Activated naive CD4-positive, alpha-beta T cell treated with anti-CD3 and anti-CD28 coated beads for 36 hours (primary cell): Measurements from ENCODE around the gene HAUS8. TPM values are rescaled to one million over a fixed set of nuclear protein-coding genes. Genes with fewer than 3 reads are reported as not detected.

Experiments used
- total RNA-seq, 2 experiments: library from RNA; stranded (reverse); gene quantifications; one replicate each; pipeline ENCODE4 v1.2.3, GENCODE V29; 2021

HAUS8 gene
- total RNA-seq, 2 experiments from 2014 or later: 47.3 to 48.8 TPM

Other genes starting within 250 kb of the HAUS8 start
- gene SIN3B, start 246.1 kb downstream of the HAUS8 start, total RNA-seq: 10 to 100 TPM; 18.8 to 20.6 TPM
- gene F2RL3, start 186.5 kb downstream of the HAUS8 start, total RNA-seq: not detected
- gene CPAMD8, start 48.6 kb downstream of the HAUS8 start, total RNA-seq: under 1 TPM; 0.41 to 0.44 TPM
- 10 to 100 TPM; 73.1 to 78.6 TPM for gene MYO9B, start 325 bp upstream of the HAUS8 start, total RNA-seq
- gene USE1, start 139.9 kb upstream of the HAUS8 start, total RNA-seq: 10 to 100 TPM; 24.7 to 25.3 TPM
- 1 to 10 TPM; 8.7 to 9.3 TPM for gene OCEL1, start 150.8 kb upstream of the HAUS8 start, total RNA-seq
- 1 to 10 TPM; 5.3 to 6.0 TPM for gene NR2F6, start 170.5 kb upstream of the HAUS8 start, total RNA-seq
- gene USHBP1, start 189.3 kb upstream of the HAUS8 start, total RNA-seq: under 1 TPM in 1 of 2 experiments, not detected in 1; 0.20 TPM
- 100 to 1,000 TPM; 108 to 109 TPM for gene BABAM1, start 192.0 kb upstream of the HAUS8 start, total RNA-seq
- gene ANKLE1, start 206.4 kb upstream of the HAUS8 start, total RNA-seq: 1 to 10 TPM; 8.6 to 8.8 TPM
- 1 to 10 TPM; 4.1 to 4.4 TPM for gene ABHD8, start 228.0 kb upstream of the HAUS8 start, total RNA-seq
- 10 to 100 TPM; 84.2 to 92.2 TPM for gene MRPL34, start 230.4 kb upstream of the HAUS8 start, total RNA-seq
- gene DDA1, start 234.1 kb upstream of the HAUS8 start, total RNA-seq: 10 to 100 TPM; 26.2 to 28.6 TPM